ENCODE measurements around the gene SLC9A5.
A peak's percentile ranks its signal among the peaks of the same experiment; 100 is the strongest.

SLC9A5 gene

DNA sequence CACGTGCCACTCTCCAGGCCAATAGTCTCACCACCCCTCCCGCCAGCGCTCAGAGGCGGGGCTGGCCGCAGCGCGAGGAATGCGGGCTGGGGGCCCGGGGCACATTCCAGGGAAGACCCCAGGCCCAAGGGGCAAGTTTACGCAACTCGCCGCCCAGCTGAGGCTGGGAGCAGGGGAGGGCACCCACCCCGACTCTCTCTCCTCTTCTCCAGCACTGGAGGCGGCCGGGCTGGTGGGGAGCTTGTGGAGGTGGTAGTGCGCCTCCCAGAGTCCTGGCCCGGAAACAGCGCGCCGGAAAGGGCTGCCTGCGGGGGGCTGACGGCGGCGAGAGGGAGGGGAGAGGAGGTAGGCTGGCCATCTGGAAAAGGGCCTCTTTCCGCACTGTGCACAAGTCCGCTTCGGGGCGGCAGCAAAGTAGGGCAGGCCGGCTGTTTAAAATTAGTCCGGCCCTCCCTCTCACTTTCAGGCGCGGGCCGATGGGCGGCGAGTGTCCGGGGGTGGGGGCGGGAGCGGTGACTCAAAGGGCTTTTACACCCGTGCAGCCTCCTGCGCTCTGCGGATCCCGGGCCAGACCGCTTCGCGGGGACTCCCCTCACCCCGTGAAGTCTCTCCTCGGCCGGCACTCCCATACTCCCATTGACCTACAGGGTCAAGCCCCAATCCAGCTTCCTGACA, 2.6 kb upstream of the SLC9A5 start:
- H3K4me3 ChIP-seq (ENCODE audit: low read length): peak overlapping the region; percentile 80
- peak; percentile 84 for DNase-seq (ENCODE audit: low read depth)
- TF ChIP-seq CTCF (conservative IDR thresholded peaks at IDR 0.05; ENCODE audit: low read length): peak; percentile 44

DNA sequence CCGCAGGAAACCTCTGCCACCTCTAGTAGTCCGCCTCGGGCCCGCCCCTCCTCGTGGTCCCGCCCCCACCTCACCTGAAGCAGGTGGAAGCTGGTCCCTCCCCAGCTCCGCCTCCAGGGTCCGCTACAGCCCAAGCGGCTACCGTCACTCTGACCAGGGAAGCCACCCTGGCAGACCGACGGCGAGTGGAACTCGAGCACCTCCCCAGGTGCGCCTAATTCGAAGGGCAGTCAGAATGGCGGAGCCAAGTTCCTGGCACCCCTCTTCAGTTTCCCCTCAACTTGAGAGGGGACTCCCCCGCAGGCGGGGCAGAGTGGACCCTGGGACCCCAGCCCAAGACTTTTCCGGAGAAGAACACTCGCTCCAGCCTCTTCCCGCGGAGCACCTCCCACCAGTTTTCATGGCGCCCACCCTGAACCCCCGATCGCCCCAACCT, 2.0 kb upstream of the SLC9A5 start:
- TF ChIP-seq CTCF (conservative IDR thresholded peaks at IDR 0.05; ENCODE audit: low read length): no peak
- DNase-seq (ENCODE audit: low read depth): no peak
- H3K4me3 ChIP-seq (ENCODE audit: low read length): peak overlapping the region; percentile 80

GRCh38 chr16:67247192-67248072, 1.3 kb upstream of the SLC9A5 start, which contains the start of gene FHOD1:
Gene FHOD1 (minus strand): TSS chr16:67247481. CDS start chr16:67247410, 71 bp downstream.
- H3K4me3 ChIP-seq (ENCODE audit: low read length): peak within 1 kb of the TSS; percentile 80
- no peak for TF ChIP-seq CTCF (conservative IDR thresholded peaks at IDR 0.05; ENCODE audit: low read length)
- DNase-seq (ENCODE audit: low read depth): peak; percentile 92

- peak overlapping the region; percentile 65 for H3K4me3 ChIP-seq (ENCODE audit: low read length)
- no peak for DNase-seq (ENCODE audit: low read depth)
- no peak for TF ChIP-seq CTCF (conservative IDR thresholded peaks at IDR 0.05; ENCODE audit: low read length)
Observed at GRCh38 chr16:67248073-67248400, 742 bp upstream of the SLC9A5 start.

DNA sequence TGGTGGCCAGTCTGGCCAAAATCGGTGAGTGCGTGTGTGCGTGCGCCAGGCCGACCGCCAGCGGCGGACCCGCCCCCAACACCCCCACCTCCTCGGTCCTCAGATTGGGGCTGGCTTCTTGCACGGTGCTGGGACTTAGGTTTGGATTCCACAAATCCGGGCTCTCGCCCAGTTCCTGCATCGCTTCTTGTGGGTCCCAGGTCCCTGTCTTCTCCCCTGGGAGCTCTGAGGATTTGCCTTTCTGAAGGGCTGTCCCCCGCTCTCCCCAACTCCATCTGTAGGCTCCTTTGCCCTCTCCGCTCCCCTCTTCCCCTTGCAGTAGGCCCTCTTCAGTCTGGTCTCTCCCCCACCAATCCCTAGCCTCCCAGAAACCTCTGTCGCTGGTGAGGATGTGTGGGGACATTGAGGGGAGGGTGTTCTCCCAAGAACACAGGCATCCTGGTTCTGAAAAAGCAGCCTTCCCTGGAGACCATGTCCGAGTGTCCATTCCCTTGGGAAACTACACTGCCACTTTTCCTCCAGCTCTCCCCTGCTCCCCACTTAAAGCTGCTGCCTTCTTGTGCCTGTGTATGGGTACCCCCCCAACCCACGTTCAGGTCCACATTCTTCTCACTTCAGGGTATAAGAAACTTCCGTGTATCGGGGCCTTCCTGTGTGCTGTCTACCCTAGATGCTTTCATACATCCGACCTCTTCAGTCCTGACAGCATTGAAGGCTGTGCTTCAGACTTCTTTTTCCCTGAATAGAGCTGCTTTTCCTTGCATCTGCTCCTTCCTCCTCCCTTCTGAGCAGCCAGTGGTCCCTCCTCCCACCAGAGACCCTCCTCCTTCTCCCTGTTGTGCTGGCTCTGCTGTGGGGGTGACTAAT, 632 bp downstream of the SLC9A5 start:
- no peak for TF ChIP-seq CTCF (conservative IDR thresholded peaks at IDR 0.05; ENCODE audit: low read length)
- DNase-seq (ENCODE audit: low read depth): no peak
- peak overlapping the region; percentile 65 for H3K4me3 ChIP-seq (ENCODE audit: low read length)

DNA sequence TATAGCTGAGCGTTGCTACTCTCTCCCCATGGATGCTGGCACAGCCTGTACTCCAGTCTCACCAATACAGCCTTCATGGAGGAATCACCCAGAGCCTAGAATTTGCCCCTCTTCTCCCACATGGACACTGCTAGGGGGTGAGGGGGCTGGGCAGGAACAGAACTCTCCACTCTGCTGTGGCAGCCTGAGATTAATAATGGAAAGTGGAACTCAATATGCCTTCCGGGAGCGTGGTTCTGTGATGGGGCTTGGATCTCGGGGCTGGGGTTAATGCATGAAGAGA, 1.2 kb downstream of the SLC9A5 start:
- no peak for DNase-seq (ENCODE audit: low read depth)
- TF ChIP-seq CTCF (conservative IDR thresholded peaks at IDR 0.05; ENCODE audit: low read length): no peak
- peak overlapping the region; percentile 65; the same call in 1 of the 2 replicates for H3K4me3 ChIP-seq (ENCODE audit: low read length)
